NCI-H748 (cell line): ENCODE data around the gene KRT80.

ENCODE experiments used
- DNase-seq: peaks from one replicate; lab custom pipeline; 2025; ENCODE audit not compliant: unreplicated experiment; lab: John Stamatoyannopoulos, UW

KRT80 gene

GRCh38 chr12:52211716-52212585 is 20.1 kb upstream of the KRT80 start:
- no peak for DNase-seq

GRCh38 chr12:52210925-52211650 is 19.3 kb upstream of the KRT80 start:
- DNase-seq, result no peak

GRCh38 chr12:52210186-52210924 is 18.5 kb upstream of the KRT80 start:
- no peak for DNase-seq

GRCh38 chr12:52209321-52209720 is 17.5 kb upstream of the KRT80 start:
- DNase-seq, result no peak

GRCh38 chr12:52208424-52209165 is 16.8 kb upstream of the KRT80 start:
- no peak for DNase-seq

GRCh38 chr12:52207895-52208294 is 16.1 kb upstream of the KRT80 start:
- DNase-seq, result peak; percentile 64

GRCh38 chr12:52207106-52207505 is 15.3 kb upstream of the KRT80 start:
- DNase-seq, result no peak

- no peak for DNase-seq
Measured at GRCh38 chr12:52206304-52207040, 14.7 kb upstream of the KRT80 start.

- no peak for DNase-seq
Measured at GRCh38 chr12:52205612-52206303, 13.9 kb upstream of the KRT80 start.

GRCh38 chr12:52204931-52205505 is 13.2 kb upstream of the KRT80 start:
- no peak for DNase-seq

GRCh38 chr12:52204095-52204930 is 12.5 kb upstream of the KRT80 start:
- DNase-seq, result no peak

GRCh38 chr12:52203079-52203921 is 11.5 kb upstream of the KRT80 start:
- DNase-seq, result peak; percentile 84

GRCh38 chr12:52202361-52203078 is 10.7 kb upstream of the KRT80 start:
- DNase-seq, result no peak

GRCh38 chr12:52201451-52201839 is 9.6 kb upstream of the KRT80 start:
- DNase-seq, result no peak

- no peak for DNase-seq
Measured at GRCh38 chr12:52200781-52201450, 9.1 kb upstream of the KRT80 start.

- peak; percentile 30 for DNase-seq
Measured at GRCh38 chr12:52200086-52200780, 8.4 kb upstream of the KRT80 start.
